ENCODE measurements around the gene SHC2.
"Not testable (repeated sequence)": the region's sequence is repeated elsewhere in the genome, so short reads cannot be mapped to it uniquely, and the experiment has no call there.

The SHC2 gene

GRCh38 chr19:444677-445210, 16.1 kb downstream of the SHC2 start:
- DNase-seq: no peak

GRCh38 chr19:443005-443404, 17.8 kb downstream of the SHC2 start:
- DNase-seq: no peak

GRCh38 chr19:442085-442484, 18.7 kb downstream of the SHC2 start:
- DNase-seq: no peak

GRCh38 chr19:441213-441836, 19.5 kb downstream of the SHC2 start:
- DNase-seq: no peak

- DNase-seq: no peak
Observed at GRCh38 chr19:440391-441212, 20.2 kb downstream of the SHC2 start.

- DNase-seq: no peak
Observed at GRCh38 chr19:439167-439900, 21.5 kb downstream of the SHC2 start.

GRCh38 chr19:438416-438958, 22.3 kb downstream of the SHC2 start:
- no peak for DNase-seq

GRCh38 chr19:437041-437440, 23.8 kb downstream of the SHC2 start:
- DNase-seq: no peak

- no peak for DNase-seq
Observed at GRCh38 chr19:436413-436950, 24.4 kb downstream of the SHC2 start.

- no peak for DNase-seq
Observed at GRCh38 chr19:435707-436412, 25.0 kb downstream of the SHC2 start.

GRCh38 chr19:435056-435706, 25.7 kb downstream of the SHC2 start:
- no peak for DNase-seq

GRCh38 chr19:434152-434960, 26.5 kb downstream of the SHC2 start:
- no peak for DNase-seq

GRCh38 chr19:430701-431100, 30.1 kb downstream of the SHC2 start:
- no peak for DNase-seq

GRCh38 chr19:428149-428548, 32.7 kb downstream of the SHC2 start:
- DNase-seq: no peak

- DNase-seq: not testable (repeated sequence)
Observed at GRCh38 chr19:427675-428074, 33.2 kb downstream of the SHC2 start.

GRCh38 chr19:426725-427445, 33.9 kb downstream of the SHC2 start:
- no peak for DNase-seq

- no peak for DNase-seq
Observed at GRCh38 chr19:425056-425455, 35.8 kb downstream of the SHC2 start.

- DNase-seq: no peak
Observed at GRCh38 chr19:424546-424945, 36.3 kb downstream of the SHC2 start.

- no peak for DNase-seq
Observed at GRCh38 chr19:423691-424466, 37.0 kb downstream of the SHC2 start.

GRCh38 chr19:422917-423226, 38.0 kb downstream of the SHC2 start:
- DNase-seq: not testable (repeated sequence)
